ENCODE results near the gene GJC1.
"Not testable (repeated sequence)": the region's sequence is repeated elsewhere in the genome, so short reads cannot be mapped to it uniquely, and the experiment has no call there.

The GJC1 gene

DNA sequence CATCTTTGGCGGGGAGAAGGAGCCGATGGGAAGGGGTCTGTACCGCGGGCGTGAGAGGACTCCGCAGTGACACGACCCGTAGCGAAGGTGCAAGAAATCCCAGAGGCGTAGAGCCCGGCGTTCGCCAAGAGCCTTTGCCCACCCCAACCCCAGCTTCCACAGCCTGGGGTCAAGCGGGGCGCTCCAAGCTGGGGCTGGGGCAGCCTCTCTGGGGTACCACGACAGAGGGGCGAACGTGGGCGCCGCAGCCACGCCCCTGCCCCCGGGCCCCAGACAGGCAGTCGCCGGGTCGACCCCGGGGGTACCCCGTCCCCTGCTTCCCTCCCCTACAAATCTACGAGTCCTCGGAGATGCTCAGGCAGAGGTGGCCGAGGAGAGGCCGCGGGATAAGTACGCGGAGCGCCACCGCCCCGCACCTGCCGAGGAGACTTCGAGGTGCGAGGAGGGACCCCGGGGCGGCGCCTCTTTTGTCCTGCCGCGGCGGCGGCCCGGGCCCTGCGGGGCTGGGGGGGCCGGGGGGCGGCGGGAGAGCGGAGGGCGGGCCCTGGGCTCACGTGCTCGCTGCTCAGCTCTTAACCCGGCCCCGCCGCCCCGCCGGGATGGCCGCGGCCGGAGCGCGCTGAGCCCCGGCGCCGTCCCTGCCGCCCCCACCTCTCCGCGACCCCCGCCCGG, 71.5 kb downstream of the GJC1 start, which contains the start of gene ADAM11:
TSS of gene ADAM11 (plus strand) at position 575 of the 672 bp plus-strand sequence. CDS start 212 bp downstream, outside the sequence.
- no peak for DNase-seq

DNA sequence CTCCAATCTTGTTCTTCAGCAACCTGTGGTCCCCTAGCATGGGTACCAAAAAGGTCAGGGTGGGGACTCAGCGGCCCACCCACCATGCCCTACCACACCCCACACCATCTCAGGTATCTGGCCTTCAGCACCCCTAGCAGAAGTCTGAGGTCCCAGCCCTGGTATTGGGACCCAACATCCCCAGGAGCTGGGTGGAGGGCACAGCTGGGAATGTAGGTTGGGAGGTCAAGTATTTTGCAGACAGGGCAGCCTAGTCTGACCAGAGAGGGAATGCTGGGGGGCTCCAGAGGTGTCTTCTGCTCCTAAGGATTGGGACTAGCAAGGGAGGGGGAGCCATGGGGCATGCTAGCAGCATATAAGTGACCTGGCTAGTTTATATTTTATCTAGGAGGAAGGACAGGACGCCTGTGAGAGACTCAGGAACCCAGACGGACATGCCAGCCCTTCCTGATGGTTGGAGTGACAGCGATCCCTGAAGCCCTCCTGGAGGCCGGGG, 72.1 kb downstream of the GJC1 start:
- no peak for DNase-seq

DNA sequence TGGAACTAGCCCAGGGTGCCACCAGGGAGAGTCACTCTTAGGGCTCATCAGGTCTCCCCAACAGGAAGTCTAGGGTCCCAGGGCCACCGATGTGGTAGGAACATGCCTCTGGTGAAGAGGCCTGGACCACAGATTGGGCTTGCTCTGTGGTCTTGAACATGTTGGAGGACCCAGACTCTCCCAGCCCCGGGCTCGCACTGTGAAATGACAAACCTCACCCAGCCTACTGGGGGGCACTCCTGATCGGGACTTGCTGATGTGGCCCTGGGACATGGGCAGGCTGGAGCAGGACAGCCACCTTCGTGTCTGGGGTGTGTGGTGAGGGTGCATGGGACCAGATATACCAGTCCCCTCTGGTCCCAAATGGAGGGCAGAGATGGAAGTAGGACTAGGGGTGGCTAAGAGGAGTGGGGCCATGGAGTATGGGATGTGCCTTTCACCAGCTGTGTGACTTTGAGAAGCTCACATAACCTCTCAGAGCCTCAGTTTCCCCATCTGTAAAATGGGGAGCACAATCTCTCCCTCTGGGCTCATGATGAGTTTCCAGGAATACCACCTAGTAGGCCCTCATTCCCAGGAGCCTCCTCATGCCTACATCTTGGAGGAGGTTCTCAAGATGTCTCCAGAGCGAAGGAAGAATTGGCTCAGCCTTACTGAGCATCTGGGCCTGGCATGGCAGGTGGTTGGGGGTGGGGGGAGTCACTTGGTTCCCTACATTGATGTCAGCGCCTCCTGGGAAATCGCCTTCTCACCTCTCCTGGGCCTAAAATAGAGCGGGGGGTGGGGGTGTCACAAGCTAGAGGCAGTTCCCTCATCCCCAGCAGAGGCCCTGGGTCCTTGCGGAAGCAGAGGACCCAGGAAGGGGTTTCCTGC, 72.8 kb downstream of the GJC1 start:
- DNase-seq: no peak

DNA sequence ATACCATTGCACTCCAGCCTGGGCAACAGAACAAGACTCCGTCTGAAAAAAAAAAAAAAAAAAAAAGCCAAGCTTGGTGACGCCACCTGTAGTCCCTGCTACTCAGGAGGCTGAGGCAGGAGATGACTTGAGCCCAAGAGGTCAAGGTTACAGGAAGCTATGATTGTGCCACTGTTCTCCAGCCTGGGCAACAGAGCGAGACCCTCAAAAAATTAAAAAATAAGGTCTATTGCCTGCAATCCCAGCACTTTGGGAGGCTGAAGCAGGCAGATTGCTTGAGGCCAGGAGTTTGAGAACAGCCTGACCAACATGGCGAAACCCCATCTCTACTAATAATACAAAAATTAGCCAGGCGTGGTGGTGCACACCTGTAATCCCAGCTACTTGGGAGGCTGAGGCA, 74.9 kb downstream of the GJC1 start:
- DNase-seq: not testable (repeated sequence)

DNA sequence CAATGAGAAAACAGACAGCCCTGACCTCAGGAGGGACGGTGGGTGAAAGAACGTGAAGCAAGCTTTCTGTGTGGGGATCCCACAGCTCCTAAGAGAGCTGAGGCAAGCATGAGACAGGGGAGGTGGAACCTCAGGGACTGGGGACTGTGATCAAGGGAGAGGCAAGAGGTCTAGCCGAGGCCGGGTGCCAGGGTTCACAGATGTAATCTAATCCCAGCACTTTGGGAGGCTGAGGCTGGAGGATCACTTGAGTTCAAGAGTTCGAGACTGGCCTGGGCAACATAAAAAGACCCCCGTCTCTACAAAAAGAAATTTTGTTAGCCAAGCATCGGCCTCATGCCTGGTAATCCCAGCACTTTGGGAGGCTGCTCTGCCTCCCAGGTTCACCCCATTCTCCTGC, 75.8 kb downstream of the GJC1 start:
- no peak for DNase-seq

DNA sequence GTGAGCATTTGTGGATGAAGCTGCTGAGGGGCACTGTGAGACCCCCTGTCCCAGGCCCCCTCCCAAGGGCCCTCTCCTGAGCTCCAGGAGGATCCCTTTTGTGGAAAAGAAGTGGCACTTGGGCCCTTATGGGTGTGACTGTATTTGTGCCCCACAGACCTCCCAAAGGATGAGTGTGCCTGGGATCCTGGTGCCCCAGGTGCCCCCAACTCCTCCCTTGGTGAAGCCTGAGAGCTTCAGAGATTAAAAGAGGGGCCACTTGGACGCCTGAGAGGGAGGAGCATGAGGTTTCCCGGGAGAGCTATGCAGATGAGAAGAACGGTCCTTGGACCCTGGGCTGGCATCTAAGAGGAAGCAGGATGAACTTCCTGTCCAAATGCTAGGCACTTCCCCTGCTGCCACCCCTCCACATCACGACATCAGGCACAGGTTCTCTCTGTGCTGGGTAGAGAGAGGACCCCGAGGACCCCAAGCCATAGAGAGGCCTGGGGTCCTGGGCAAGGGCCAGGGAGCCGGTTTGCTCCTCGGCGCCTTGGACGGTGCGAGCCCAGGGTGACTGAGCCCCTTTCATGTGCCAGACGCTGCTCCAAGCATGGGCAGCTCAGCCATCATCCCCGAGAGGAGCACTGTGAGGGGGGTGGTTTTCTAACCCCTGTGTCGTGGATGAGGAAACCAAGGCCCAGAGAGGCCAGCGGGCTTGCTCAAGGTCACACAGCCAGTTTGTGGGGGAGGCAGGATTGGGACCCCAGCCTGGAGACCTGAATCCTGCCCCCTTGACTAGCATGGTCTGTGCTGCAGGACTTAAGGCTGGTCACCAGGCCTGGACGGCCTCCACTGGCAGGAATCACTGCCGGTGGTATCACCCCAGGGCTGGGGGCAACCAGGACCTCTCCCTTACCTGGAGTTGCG, 76.9 kb downstream of the GJC1 start:
- no peak for DNase-seq

DNA sequence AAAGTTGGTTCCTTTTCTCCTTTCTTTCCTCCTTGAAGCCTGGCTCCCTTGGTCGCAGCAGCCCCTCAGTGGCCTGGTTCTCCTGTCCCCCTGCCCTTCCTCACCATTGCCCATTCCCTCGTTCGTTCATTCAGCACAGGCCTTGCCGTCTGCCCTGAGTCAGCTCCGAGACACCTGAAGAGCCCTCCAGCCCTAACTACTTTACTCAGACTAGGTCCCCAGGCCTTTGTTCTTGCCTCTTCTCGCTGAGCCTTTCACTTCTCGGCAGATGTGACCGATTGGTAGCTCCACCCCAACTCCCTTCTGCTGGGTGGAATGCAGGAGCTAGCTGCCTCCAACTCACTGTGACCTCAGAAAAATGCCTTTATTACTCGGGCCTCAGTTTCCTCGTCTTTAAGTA, 78.3 kb downstream of the GJC1 start:
- DNase-seq: no peak

DNA sequence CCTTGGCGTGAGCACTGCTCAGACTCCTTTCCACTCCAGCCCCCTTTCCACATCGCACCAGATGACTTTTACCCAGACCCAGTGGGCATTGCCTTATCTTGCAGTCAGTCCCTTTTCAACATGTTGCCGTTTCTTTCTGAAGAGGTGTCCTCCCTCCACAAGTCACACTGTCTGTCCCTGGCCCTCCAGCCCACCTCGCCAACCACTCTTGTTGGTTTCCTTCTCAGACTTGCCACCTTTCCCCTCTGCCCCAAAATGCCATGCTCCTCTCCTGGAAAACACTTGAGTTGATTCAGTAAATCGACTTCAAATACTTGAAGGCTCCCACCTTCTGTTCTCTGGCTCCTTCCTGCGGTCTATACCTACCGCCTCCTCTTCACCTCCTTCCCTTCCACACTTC, 78.8 kb downstream of the GJC1 start:
- DNase-seq: no peak

DNA sequence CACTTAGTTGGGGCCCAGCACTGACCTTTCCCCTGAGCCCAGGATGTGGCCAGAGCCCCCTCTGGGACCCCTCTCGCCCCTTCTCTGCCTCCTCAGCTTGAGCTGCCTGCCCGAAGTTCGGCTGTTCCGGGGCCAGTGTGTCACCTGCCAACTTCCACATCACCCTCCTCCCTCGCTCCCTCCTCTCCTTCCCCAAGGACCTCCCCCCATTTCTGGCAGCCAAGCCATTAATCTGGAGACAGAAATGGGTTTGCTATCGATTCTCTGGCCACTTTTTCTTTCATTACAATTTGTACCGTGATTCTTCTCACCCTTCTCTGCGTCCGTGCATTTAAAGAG, 80.1 kb downstream of the GJC1 start:
- DNase-seq: no peak

DNA sequence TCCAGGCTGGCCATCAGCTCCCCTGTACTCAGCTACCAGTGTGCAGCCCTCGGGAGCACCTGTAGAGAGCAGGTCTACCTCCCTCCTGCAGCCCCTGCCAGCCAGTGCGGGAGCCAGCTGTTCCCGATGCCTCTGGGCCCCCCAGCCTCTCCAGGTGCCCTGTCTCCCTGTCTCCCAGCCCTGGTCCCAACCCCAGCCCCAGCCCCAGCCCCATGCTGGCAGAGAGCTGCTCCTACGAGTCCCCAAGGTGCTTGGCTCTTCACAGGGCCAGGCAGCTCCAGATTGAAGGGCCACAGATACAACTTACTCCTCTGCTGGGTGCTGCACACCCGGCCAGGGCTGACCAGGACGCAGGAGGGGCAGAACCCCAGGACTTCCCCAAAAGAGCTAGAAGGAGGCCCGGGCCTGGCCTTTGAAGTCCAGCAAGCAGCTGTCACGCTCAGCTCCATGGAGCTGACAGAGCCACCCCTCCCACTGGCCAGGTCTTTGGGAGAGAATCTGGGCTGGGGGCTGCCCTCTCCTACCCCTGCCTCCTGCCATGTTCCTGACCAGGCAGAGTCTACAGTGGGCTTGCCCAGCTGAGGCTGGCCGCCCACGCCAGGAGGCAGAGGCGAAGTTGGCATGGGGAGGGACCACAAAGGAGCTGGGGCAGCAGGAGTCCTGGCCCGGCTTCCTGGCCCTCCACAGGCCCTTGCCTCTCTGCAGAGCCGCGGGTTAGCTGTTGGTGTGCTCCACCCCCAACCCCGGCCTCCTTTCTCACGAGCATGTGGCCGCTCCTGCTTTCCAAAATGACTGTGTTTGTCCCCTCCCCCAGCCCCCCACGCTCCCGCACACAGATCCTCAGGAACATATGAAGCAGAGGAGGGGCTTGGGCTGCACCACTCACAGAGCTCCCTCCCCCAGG, 80.8 kb downstream of the GJC1 start:
- no peak for DNase-seq
